Measurements from ENCODE around the gene NPHP4. TPM values are rescaled to one million over a fixed set of nuclear protein-coding genes. Genes with fewer than 3 reads are reported as not detected.

NPHP4 gene
- total and polyA plus RNA-seq, 2 donors (not counting 3 experiments of a cell fraction or from before 2014, with no cell fraction given), result 4.4 to 11.7 TPM

DNA sequence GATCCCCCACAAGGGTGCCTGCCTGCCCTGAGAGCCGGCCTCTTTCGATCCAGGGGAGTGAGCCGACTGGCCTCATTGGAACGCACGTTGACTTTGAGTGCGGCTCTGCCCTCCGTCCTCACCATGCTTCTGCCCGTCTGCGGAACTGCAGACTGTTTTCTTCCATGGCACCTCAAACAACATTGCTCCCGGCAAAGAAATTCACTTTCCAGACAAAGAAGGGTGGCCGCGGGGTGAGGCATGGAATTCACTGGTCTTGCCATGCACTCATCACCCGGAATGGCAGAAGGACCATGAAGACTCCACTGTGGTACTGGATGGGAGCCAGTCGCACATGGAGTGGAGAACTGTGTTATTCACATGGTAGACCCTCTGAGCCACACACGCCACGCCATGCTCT, 169.5 kb downstream of the NPHP4 start:
- Histone ChIP-seq H3K4me1 (ENCODE audit: control insufficient read depth, extremely low read depth, insufficient read depth, low read length) (no peaks in the 10 kb centered on the region), H4K20me1 (replicated peaks; ENCODE audit: control insufficient read depth, extremely low read depth, insufficient read depth, low read length) (no peaks in the 10 kb centered on the region), H3K79me2 (ENCODE audit: control insufficient read depth, insufficient read depth, low read length) (no peaks in the 10 kb centered on the region), H3K9me1 (replicated peaks; ENCODE audit: control insufficient read depth, extremely low read depth, insufficient read depth, low read length) (no peaks in the 10 kb centered on the region), H2AFZ (ENCODE audit: low read depth, low read length) (no peak overlapping the region), H3K4me3 (replicated peaks in 1 of 3; ENCODE audit: insufficient read depth in 1 of 3, low read depth in 1 of 3, low read length in 3 of 3) (no peak overlapping the region), H3K9me3 (replicated peaks; ENCODE audit: control insufficient read depth, insufficient read depth, low read length) (no peaks in the 10 kb centered on the region), H3K4me2 (ENCODE audit: insufficient read depth, low read length) (no peak overlapping the region), H3K9ac (replicated peaks; ENCODE audit: extremely low read depth, insufficient read depth, low read length) (no peak overlapping the region), H3K36me3 (ENCODE audit: control insufficient read depth in 2 of 2, extremely low read depth in 1 of 2, insufficient read depth in 2 of 2, low read length in 2 of 2) (no peaks in the 10 kb centered on the region), H3K27ac (ENCODE audit: insufficient read depth, low read depth, low read length) (no peak overlapping the region), H3K27me3 (ENCODE audit: control insufficient read depth in 2 of 2, insufficient read depth in 2 of 2, low read length in 2 of 2) (no peaks in the 10 kb centered on the region)
- dilution Hi-C loops (cut with MboI; ENCODE audit: extremely low pct_ligation_motif_present, low sequenced_read_pairs) (no loop called here), intact Hi-C loops (cut with micrococcal nuclease) (no loop called here)
- ChIA-PET CTCF (no interaction called here), POLR2A (no interaction called here)
- FAIRE-seq (no peak), DNase-seq (ENCODE audit: low read depth, low spot score) (no peak)
- BruUV-seq (replicated peaks), result no TSS peak
- TF ChIP-seq EZH2 (IDR thresholded peaks at IDR 0.05; ENCODE audit: borderline replicate concordance, low read depth, low read length, severe bottlenecking) (no peak), POLR2AphosphoS5 (IDR thresholded peaks at IDR 0.05; ENCODE audit: insufficient read depth, low read depth, low read length) (no peak), GATA2 (IDR thresholded peaks at IDR 0.05; ENCODE audit: insufficient read depth, insufficient read length, low read depth, low read length) (no peak), JUN (IDR thresholded peaks at IDR 0.05; ENCODE audit: borderline replicate concordance, insufficient read depth, insufficient read length, low read depth) (no peak)

- no peaks in the 10 kb centered on the region for H3K9me3 ChIP-seq (replicated peaks; ENCODE audit: control insufficient read depth, insufficient read depth, low read length)
- no peak overlapping the region for H3K9ac ChIP-seq (replicated peaks; ENCODE audit: extremely low read depth, insufficient read depth, low read length)
- H2AFZ ChIP-seq (ENCODE audit: low read depth, low read length), result no peak overlapping the region
- dilution Hi-C loops (cut with MboI; ENCODE audit: extremely low pct_ligation_motif_present, low sequenced_read_pairs), result no loop called here
- H3K36me3 ChIP-seq (ENCODE audit: control insufficient read depth in 2 of 2, extremely low read depth in 1 of 2, insufficient read depth in 2 of 2, low read length in 2 of 2), result no peaks in the 10 kb centered on the region
- TF ChIP-seq POLR2AphosphoS5 (IDR thresholded peaks at IDR 0.05; ENCODE audit: insufficient read depth, low read depth, low read length) (no peak), CTCF (IDR thresholded peaks at IDR 0.05; ENCODE audit: extremely low read depth in 1 of 2, insufficient read depth in 1 of 2, low read depth in 1 of 2, low read length in 2 of 2) (no peak), GATA2 (IDR thresholded peaks at IDR 0.05; ENCODE audit: insufficient read depth, insufficient read length, low read depth, low read length) (no peak), FOS (IDR thresholded peaks at IDR 0.05; ENCODE audit: borderline replicate concordance, insufficient read depth, low read length) (no peak), POLR2A (IDR thresholded peaks at IDR 0.05; ENCODE audit: low read depth, low read length) (no peak), JUN (IDR thresholded peaks at IDR 0.05; ENCODE audit: borderline replicate concordance, insufficient read depth, insufficient read length, low read depth) (no peak), MYC (IDR thresholded peaks at IDR 0.05; ENCODE audit: low read depth, low read length) (no peak), EZH2 (IDR thresholded peaks at IDR 0.05; ENCODE audit: borderline replicate concordance, low read depth, low read length, severe bottlenecking) (no peak), MAX (IDR thresholded peaks at IDR 0.05; ENCODE audit: insufficient read depth, insufficient read length) (no peak)
- no peaks in the 10 kb centered on the region for H3K27me3 ChIP-seq (ENCODE audit: control insufficient read depth in 2 of 2, insufficient read depth in 2 of 2, low read length in 2 of 2)
- intact Hi-C loops (cut with micrococcal nuclease), result no loop called here
- no peaks in the 10 kb centered on the region for H3K9me1 ChIP-seq (replicated peaks; ENCODE audit: control insufficient read depth, extremely low read depth, insufficient read depth, low read length)
- no TSS peak for BruUV-seq (replicated peaks)
- no peaks in the 10 kb centered on the region for H4K20me1 ChIP-seq (replicated peaks; ENCODE audit: control insufficient read depth, extremely low read depth, insufficient read depth, low read length)
- POLR2A ChIA-PET, result no interaction called here
- no peak overlapping the region for H3K4me3 ChIP-seq (replicated peaks in 1 of 3; ENCODE audit: insufficient read depth in 1 of 3, low read depth in 1 of 3, low read length in 3 of 3)
- H3K79me2 ChIP-seq (ENCODE audit: control insufficient read depth, insufficient read depth, low read length), result no peaks in the 10 kb centered on the region
- no peak overlapping the region for H3K27ac ChIP-seq (ENCODE audit: insufficient read depth, low read depth, low read length)
- no peaks in the 10 kb centered on the region for H3K4me1 ChIP-seq (ENCODE audit: control insufficient read depth, extremely low read depth, insufficient read depth, low read length)
- CTCF ChIA-PET, result no interaction called here
- no peak overlapping the region for H3K4me2 ChIP-seq (ENCODE audit: insufficient read depth, low read length)
- no peak for FAIRE-seq
- DNase-seq (ENCODE audit: low read depth, low spot score), result no peak
Observed at GRCh38 chr1:5822266-5822665, 170.0 kb downstream of the NPHP4 start.

All from endothelial cell of umbilical vein (primary cell).